ENCODE results near the gene SCAMP4.

DNA sequence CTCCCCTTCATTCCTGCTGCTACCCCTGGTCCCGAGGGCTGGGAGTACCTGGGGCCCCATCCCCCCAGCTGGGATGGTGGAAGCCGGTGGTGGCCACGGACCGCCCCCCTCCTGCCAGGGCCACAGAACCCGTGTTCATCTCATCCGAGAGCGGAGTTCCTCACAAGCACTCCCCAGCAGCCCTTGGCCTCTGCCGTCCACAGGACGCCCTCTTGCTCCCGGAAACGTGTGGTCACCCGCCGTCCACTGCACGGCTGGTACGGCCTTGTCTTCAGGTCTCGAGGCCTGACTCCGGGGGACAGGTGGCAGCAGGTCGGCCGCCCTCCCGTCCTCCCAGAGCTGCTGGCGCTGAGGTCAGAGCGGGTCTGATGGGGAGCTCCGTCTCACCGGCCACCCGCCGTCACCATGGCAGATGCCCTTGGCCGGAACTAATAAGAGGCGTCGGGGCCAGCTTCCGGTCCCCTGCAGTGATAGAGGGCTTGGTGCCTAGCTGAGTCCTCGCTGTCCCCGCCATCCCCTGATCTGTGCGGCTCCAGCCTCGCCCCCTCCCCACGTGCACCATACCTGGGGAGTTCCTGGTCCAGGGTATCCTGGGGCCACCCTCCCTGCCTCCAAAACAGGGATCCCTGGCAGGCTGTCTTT, 19.2 kb downstream of the SCAMP4 start:
- TF ChIP-seq, protein P1, sequence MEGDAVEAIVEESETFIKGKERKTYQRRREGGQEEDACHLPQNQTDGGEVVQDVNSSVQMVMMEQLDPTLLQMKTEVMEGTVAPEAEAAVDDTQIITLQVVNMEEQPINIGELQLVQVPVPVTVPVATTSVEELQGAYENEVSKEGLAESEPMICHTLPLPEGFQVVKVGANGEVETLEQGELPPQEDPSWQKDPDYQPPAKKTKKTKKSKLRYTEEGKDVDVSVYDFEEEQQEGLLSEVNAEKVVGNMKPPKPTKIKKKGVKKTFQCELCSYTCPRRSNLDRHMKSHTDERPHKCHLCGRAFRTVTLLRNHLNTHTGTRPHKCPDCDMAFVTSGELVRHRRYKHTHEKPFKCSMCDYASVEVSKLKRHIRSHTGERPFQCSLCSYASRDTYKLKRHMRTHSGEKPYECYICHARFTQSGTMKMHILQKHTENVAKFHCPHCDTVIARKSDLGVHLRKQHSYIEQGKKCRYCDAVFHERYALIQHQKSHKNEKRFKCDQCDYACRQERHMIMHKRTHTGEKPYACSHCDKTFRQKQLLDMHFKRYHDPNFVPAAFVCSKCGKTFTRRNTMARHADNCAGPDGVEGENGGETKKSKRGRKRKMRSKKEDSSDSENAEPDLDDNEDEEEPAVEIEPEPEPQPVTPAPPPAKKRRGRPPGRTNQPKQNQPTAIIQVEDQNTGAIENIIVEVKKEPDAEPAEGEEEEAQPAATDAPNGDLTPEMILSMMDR (IDR thresholded peaks at IDR 0.05), result no peak
- TF ChIP-seq POLR2A (IDR thresholded peaks at IDR 0.05), result no peak
- TF ChIP-seq POLR2AphosphoS5 (IDR thresholded peaks at IDR 0.05), result no peak
- TF ChIP-seq EP300 (IDR thresholded peaks at IDR 0.05), result no peak

Data from sigmoid colon (tissue), 4 donors.